22Rv1 (cell line): ENCODE data around the gene MSLN.

Experiments used
- ZFX ChIP-seq: fragments of 450-650 bp; IDR thresholded peaks from 2 replicates; pipeline ENCODE4 v1.6.1; 2017; ENCODE audit warnings: antibody characterized with exemption, borderline replicate concordance
- TF ChIP-seq, protein P1 (sequence below): fragments of 450-650 bp; IDR thresholded peaks from 2 replicates; pipeline ENCODE4 v1.5.1; 2017; ENCODE audit warnings: mild to moderate bottlenecking

GRCh38 chr16:796296-797119, 36.0 kb downstream of the MSLN start:
- TF ChIP-seq, protein P1, sequence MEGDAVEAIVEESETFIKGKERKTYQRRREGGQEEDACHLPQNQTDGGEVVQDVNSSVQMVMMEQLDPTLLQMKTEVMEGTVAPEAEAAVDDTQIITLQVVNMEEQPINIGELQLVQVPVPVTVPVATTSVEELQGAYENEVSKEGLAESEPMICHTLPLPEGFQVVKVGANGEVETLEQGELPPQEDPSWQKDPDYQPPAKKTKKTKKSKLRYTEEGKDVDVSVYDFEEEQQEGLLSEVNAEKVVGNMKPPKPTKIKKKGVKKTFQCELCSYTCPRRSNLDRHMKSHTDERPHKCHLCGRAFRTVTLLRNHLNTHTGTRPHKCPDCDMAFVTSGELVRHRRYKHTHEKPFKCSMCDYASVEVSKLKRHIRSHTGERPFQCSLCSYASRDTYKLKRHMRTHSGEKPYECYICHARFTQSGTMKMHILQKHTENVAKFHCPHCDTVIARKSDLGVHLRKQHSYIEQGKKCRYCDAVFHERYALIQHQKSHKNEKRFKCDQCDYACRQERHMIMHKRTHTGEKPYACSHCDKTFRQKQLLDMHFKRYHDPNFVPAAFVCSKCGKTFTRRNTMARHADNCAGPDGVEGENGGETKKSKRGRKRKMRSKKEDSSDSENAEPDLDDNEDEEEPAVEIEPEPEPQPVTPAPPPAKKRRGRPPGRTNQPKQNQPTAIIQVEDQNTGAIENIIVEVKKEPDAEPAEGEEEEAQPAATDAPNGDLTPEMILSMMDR = no peak
- TF ChIP-seq ZFX = no peak
